ENCODE data around the gene REXO5. TPM values are rescaled to one million over a fixed set of nuclear protein-coding genes. Genes with fewer than 3 reads are reported as not detected.

REXO5 gene
- total RNA-seq, 1 donor from 2014 or later = 4.0 TPM

- peaks cover 18% of the 10 kb centered on the region for H3K9me3 Mint-ChIP-seq (ENCODE audit: low read depth)
- no peak for DNase-seq (ENCODE audit: low spot score)
- TF ChIP-seq CTCF (IDR thresholded peaks at IDR 0.05) = no peak
- H3K4me3 Mint-ChIP-seq (ENCODE audit: unreplicated experiment) = no peak overlapping the region
- H3K27ac Mint-ChIP-seq (ENCODE audit: unreplicated experiment) = no peak overlapping the region
- no peaks in the 10 kb centered on the region for H3K27me3 Mint-ChIP-seq (ENCODE audit: low read depth)
- peaks cover 2% of the 10 kb centered on the region for H3K4me1 Mint-ChIP-seq (ENCODE audit: low read depth)
- peaks cover 29% of the 10 kb centered on the region for H3K36me3 Mint-ChIP-seq (ENCODE audit: low read depth)
Measured at GRCh38 chr16:20838240-20838639, 31.9 kb downstream of the REXO5 start.

DNA sequence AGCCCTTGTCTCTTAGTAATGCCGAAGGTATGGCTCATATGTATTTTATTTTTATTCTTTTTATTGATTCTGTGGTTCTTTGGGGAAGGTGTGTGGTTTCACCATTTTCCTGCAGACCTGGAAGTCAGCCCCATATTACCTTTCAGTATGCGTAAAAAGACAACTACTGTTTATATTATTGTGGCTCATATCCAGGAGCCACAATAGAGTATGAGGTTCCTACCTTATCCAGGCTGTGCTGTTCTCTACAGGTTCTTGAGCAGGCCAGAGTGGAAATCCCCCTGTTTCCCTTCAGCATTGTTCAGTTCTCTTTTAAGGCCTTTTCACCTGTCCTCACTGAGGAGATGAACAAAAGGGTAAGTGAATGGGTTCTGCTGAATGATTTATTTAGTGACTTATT lies 33.2 kb downstream of the REXO5 start:
- H3K36me3 Mint-ChIP-seq (ENCODE audit: low read depth) = peaks cover 25% of the 10 kb centered on the region
- no peaks in the 10 kb centered on the region for H3K27me3 Mint-ChIP-seq (ENCODE audit: low read depth)
- peaks cover 16% of the 10 kb centered on the region for H3K9me3 Mint-ChIP-seq (ENCODE audit: low read depth)

DNA sequence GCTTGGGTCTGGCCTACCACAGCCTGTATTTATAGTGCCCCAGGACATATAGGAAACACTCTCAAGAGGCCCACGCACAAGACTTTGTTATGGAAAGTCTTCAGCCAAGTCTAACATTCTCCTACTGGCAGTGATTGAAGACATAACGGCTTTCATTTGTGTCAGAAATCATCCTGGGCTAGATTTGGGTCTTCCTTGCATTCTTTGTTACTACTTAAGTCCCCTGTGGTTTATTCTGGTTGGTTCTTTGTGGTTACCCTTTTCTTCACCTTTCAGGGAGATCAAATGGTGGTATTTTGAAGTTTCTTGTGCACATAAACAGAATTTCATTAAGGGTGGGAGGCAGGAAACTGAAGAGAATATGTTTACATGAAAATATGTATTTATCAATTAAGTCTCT lies 37.7 kb downstream of the REXO5 start:
- no peak for DNase-seq (ENCODE audit: low spot score)

More for the DNA sequence above, 33.2 kb downstream of the REXO5 start:
- no peaks in the 10 kb centered on the region for H3K4me1 Mint-ChIP-seq (ENCODE audit: low read depth)
- no peak overlapping the region for H3K27ac Mint-ChIP-seq (ENCODE audit: unreplicated experiment)
- no peak overlapping the region for H3K4me3 Mint-ChIP-seq (ENCODE audit: unreplicated experiment)
- DNase-seq (ENCODE audit: low spot score) = no peak
- TF ChIP-seq CTCF (IDR thresholded peaks at IDR 0.05) = no peak

GRCh38 chr16:20844588-20844987 lies 38.3 kb downstream of the REXO5 start:
- no peak overlapping the region for H3K4me3 Mint-ChIP-seq (ENCODE audit: unreplicated experiment)
- H3K4me1 Mint-ChIP-seq (ENCODE audit: low read depth) = peaks cover 1% of the 10 kb centered on the region
- H3K27ac Mint-ChIP-seq (ENCODE audit: unreplicated experiment) = no peak overlapping the region
- peaks cover 13% of the 10 kb centered on the region for H3K36me3 Mint-ChIP-seq (ENCODE audit: low read depth)
- no peaks in the 10 kb centered on the region for H3K9me3 Mint-ChIP-seq (ENCODE audit: low read depth)
- no peaks in the 10 kb centered on the region for H3K27me3 Mint-ChIP-seq (ENCODE audit: low read depth)
- TF ChIP-seq CTCF (IDR thresholded peaks at IDR 0.05) = no peak
- no peak for DNase-seq (ENCODE audit: low spot score)

More for the DNA sequence above, 37.7 kb downstream of the REXO5 start:
- Mint-ChIP-seq H3K9me3 (ENCODE audit: low read depth) (no peaks in the 10 kb centered on the region), H3K27ac (ENCODE audit: unreplicated experiment) (no peak overlapping the region), H3K4me1 (ENCODE audit: low read depth) (no peaks in the 10 kb centered on the region), H3K36me3 (ENCODE audit: low read depth) (peaks cover 13% of the 10 kb centered on the region), H3K27me3 (ENCODE audit: low read depth) (no peaks in the 10 kb centered on the region), H3K4me3 (ENCODE audit: unreplicated experiment) (no peak overlapping the region)
- no peak for TF ChIP-seq CTCF (IDR thresholded peaks at IDR 0.05)

DNA sequence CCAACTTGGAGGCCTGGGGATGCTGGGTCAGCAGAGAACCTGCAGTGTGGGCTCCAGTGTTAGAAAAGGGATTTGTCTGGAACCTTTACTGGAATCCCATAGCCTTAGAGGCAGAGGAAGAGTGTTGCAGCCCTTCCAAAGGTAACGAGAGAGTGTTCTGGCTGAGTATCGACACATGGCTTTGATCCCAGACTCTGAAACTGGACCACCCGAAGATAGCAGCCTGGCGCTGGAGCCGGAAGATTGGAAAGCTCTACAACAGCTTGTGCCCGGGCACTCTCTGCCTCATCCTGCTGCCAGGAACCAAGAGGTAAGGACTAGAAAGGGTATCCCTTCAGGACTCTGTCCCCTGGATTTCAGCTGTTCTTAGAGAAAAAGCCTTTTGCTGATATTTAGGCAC lies 39.7 kb downstream of the REXO5 start:
- H3K27me3 Mint-ChIP-seq (ENCODE audit: low read depth) = no peaks in the 10 kb centered on the region
- no peak for TF ChIP-seq CTCF (IDR thresholded peaks at IDR 0.05)
- no peak overlapping the region for H3K4me3 Mint-ChIP-seq (ENCODE audit: unreplicated experiment)
- no peak overlapping the region for H3K27ac Mint-ChIP-seq (ENCODE audit: unreplicated experiment)
- no peak for DNase-seq (ENCODE audit: low spot score)
- peaks cover 16% of the 10 kb centered on the region for H3K4me1 Mint-ChIP-seq (ENCODE audit: low read depth)
- H3K9me3 Mint-ChIP-seq (ENCODE audit: low read depth) = no peaks in the 10 kb centered on the region
- H3K36me3 Mint-ChIP-seq (ENCODE audit: low read depth) = peaks cover 9% of the 10 kb centered on the region
